ENCODE measurements around the gene CCDC122.

DNA sequence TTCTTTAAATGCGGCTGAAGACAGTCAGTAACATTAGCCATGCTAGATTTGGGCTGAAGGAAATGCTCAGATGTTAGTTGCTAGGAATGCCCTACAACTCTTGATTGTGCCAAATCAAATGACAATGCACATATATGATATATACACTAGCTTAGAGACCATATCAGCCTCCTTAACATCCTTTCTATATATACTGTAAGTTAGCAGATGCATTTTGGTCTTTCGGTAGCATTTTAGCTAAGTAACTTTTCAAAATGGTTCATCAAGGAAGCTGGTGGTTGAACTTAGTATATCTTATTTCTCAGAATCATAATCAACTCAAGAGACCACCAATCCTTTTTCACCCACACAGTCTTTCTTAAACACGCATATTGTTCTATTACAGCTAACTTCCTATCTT lies 78.7 kb downstream of the CCDC122 start:
- TF ChIP-seq, protein P1, sequence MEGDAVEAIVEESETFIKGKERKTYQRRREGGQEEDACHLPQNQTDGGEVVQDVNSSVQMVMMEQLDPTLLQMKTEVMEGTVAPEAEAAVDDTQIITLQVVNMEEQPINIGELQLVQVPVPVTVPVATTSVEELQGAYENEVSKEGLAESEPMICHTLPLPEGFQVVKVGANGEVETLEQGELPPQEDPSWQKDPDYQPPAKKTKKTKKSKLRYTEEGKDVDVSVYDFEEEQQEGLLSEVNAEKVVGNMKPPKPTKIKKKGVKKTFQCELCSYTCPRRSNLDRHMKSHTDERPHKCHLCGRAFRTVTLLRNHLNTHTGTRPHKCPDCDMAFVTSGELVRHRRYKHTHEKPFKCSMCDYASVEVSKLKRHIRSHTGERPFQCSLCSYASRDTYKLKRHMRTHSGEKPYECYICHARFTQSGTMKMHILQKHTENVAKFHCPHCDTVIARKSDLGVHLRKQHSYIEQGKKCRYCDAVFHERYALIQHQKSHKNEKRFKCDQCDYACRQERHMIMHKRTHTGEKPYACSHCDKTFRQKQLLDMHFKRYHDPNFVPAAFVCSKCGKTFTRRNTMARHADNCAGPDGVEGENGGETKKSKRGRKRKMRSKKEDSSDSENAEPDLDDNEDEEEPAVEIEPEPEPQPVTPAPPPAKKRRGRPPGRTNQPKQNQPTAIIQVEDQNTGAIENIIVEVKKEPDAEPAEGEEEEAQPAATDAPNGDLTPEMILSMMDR (IDR thresholded peaks at IDR 0.05 in 4 of 5, conservative IDR thresholded peaks at IDR 0.05 in 1 of 5), result no peak
- TF ChIP-seq POLR2A (IDR thresholded peaks at IDR 0.05), result no peak

Measured in gastrocnemius medialis (tissue), 4 donors.